ENCODE data around the gene XPO5.

XPO5 gene

DNA sequence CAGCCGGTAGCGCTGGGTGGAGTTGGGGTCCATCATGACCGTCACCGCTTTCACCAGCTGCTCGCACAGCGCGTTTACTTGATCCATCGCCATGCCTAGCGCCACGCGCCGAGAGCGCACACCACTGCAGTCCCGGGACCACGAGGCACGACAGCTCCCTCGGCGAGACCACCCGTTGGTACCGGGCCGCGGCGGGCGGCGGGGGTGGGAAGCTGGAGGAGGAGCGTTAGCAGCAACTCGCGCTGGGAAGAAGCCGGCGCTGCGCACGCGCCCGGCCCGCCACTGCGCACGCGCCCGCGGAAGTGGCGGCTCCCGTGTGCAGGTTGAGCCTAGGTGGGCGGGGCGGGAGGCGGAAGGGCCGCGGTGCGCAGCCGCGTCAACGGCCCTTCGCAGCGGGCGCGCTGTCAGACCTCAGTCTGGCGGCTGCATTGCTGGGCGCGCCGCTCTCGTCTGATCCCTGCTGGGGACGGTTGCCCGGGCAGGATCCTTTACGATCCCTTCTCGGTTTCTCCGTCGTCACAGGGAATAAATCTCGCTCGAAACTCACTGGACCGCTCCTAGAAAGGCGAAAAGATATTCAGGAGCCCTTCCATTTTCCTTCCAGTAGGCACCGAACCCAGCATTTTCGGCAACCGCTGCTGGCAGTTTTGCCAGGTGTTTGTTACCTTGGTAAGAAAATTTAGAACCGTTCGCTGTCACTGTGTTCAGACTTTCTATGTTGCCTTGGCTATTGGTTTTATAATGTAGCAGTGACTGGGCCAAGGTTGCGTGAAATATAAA, at the start of gene XPO5, which contains the start of gene POLH:
Gene XPO5, minus strand, starts transcription at position 267 of the 780 bp plus-strand sequence. Its CDS starts 174 bp downstream, at position 93.
Gene POLH, plus strand, starts transcription at position 414 of the 780 bp plus-strand sequence. CDS start 6,135 bp downstream, outside the sequence.
- Mint-ChIP-seq H3K27me3 (no peaks in the 10 kb centered on the region), H3K4me3 (peak within 1 kb of the TSS; percentile 98)

DNA sequence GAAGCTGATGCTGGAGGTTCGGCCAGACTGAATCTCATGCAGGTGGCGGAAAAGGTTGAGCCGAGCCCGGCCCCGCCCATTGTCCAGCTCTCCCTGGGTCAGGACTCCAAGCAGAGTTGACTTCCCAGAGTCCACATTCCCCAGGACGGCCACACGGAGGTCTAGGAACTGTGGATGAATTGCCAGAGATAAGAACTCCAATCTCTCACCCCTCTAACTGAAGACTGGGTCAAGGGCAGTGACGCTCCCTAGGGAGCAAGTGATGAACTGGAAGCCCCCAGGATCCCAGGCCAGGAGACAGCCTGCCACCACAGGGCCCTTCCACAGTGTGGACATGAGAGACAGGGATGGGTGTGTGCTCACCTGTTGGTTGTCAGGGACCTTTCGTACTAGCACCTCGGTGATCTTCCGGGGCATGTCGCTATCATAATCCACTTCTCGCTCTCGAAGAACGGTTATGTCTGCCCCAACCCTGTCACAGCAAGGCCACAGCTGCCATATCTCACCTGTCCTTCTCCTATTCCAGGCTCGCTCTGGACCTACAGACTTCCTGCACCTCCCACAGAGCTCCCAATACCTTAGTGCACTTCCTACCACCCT, 49.7 kb upstream of the XPO5 start:
- DNase-seq (ENCODE audit: low spot score in 2 of 2) (no peak), ATAC-seq (replicated peaks; ENCODE audit: extremely low read depth, poor library complexity, severe bottlenecking) (no peak)
- Mint-ChIP-seq H3K27me3 (no peaks in the 10 kb centered on the region), H3K4me1 (peaks cover 30% of the 10 kb centered on the region), H3K27ac (ENCODE audit: low read depth) (no peak overlapping the region), H3K36me3 (ENCODE audit: insufficient read depth) (peaks cover 25% of the 10 kb centered on the region), H3K4me3 (no peak overlapping the region), H3K9me3 (no peaks in the 10 kb centered on the region)

More for the DNA sequence above, at the start of gene XPO5, which contains the start of gene POLH:
- H3K4me1 Mint-ChIP-seq: peaks cover 28% of the 10 kb centered on the region
- DNase-seq (ENCODE audit: low spot score in 2 of 2) (peak; percentile 78 to 84), ATAC-seq (replicated peaks; ENCODE audit: extremely low read depth, poor library complexity, severe bottlenecking) (peak; percentile 94)
- peak within 1 kb of the TSS; percentile 91 for H3K27ac Mint-ChIP-seq (ENCODE audit: low read depth)
- peaks cover 27% of the 10 kb centered on the region for H3K36me3 Mint-ChIP-seq (ENCODE audit: insufficient read depth)
- no peaks in the 10 kb centered on the region for H3K9me3 Mint-ChIP-seq

DNA sequence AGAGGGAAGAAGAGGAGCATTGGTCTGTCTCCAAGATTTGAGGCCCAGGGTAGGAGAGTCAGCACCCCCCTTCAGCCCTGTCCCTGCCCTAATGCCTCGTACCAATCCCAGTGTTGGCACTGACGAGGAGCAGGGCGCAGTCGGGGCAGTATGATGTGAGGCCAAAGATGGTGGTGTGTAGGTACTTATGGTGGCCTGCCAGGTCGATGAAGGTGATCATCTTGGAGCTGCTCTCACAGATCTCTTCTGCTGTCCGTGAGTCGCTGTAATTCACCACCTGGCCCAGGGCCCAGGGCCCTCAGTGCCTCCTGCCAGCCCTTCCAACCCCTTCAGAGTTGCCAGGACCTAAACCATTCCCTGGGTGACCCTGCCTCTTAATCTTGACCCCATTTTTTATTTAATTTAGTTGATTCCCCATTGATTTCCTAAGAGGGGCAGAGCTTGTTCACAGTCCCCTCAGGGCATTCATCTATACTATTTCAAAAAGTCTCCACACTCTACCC, 49.0 kb upstream of the XPO5 start:
- peaks cover 25% of the 10 kb centered on the region for H3K36me3 Mint-ChIP-seq (ENCODE audit: insufficient read depth)
- H3K27ac Mint-ChIP-seq (ENCODE audit: low read depth): no peak overlapping the region

DNA sequence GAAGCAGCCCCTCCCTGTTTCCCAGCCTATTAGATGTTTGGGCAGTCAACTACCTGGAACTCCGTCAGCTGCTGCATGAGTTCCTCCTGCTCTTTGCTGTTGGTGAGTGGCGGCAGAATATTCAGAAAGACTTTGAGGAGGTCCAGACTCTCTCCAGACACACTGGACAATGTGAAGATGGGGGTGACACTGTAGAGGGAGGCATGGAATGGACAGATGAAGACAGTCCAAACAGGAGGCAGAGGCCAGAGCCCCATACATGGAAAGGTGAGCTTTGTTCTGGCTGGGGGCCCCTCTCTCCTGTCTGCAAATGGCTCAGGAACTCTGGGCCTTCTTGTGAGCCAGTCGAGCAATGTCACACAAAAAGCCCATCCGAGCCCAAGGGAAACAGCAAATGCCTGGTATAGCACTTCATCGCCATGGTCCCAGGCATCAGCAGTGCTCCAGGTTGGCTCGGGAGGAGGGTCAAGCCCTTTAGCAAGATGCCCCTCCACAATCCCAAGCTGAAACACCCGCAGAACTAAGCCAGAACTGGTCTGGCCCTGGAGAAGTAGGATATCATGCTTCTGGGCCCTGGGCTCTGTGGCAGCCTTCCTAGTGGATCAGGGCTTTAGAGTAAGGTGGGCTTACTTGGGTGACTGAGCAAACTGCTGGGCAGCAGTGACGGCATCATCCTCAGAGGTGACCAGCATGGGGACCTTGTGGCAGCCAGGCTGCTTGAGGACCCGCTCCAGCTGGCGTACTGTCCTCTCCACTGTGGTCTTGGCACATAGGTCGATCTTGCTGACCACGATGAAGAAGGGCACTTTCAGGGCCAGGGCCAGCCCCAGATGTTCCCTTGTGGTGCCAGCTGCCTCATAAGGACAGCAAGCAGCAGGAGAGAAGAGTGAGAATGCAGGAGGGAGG, 48.3 kb upstream of the XPO5 start:
- H3K27me3 Mint-ChIP-seq: no peaks in the 10 kb centered on the region
- no peak overlapping the region for H3K4me3 Mint-ChIP-seq
- H3K9me3 Mint-ChIP-seq: no peaks in the 10 kb centered on the region
- ATAC-seq (replicated peaks; ENCODE audit: extremely low read depth, poor library complexity, severe bottlenecking) (no peak), DNase-seq (ENCODE audit: low spot score in 2 of 2) (no peak)
- H3K4me1 Mint-ChIP-seq: peaks cover 25% of the 10 kb centered on the region
- H3K27ac Mint-ChIP-seq (ENCODE audit: low read depth): no peak overlapping the region
- H3K36me3 Mint-ChIP-seq (ENCODE audit: insufficient read depth): peaks cover 19% of the 10 kb centered on the region

More for the DNA sequence above, 49.0 kb upstream of the XPO5 start:
- ATAC-seq (replicated peaks; ENCODE audit: extremely low read depth, poor library complexity, severe bottlenecking) (no peak), DNase-seq (ENCODE audit: low spot score in 2 of 2) (no peak)
- no peaks in the 10 kb centered on the region for H3K27me3 Mint-ChIP-seq
- H3K4me1 Mint-ChIP-seq: peaks cover 30% of the 10 kb centered on the region
- no peak overlapping the region for H3K4me3 Mint-ChIP-seq
- no peaks in the 10 kb centered on the region for H3K9me3 Mint-ChIP-seq

DNA sequence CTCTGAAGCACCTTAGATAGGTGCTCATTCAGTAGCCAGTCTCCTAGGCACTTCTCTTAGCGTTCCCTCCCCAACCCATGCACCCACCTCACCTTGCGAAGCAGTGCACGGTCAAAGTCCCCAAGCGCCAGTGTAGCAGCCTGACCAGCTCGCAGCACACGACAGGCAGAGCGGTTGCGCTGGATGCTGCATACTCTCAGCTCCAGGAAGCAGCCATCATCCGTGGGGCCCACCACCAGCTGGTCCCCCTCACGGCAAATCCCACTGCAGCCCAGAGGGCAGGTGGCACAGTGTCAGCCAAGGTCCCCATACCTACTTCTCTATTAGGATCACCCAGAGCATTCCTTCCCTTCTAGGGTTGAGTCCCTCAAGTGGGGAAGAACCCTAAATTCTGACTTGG, 46.7 kb upstream of the XPO5 start:
- DNase-seq (ENCODE audit: low spot score in 2 of 2): no peak
- peak overlapping the region; percentile 3 for H3K4me3 Mint-ChIP-seq
- no peak for ATAC-seq (replicated peaks; ENCODE audit: extremely low read depth, poor library complexity, severe bottlenecking)
- H3K27me3 Mint-ChIP-seq: no peaks in the 10 kb centered on the region
- no peaks in the 10 kb centered on the region for H3K9me3 Mint-ChIP-seq
- H3K4me1 Mint-ChIP-seq: peaks cover 14% of the 10 kb centered on the region
- H3K36me3 Mint-ChIP-seq (ENCODE audit: insufficient read depth): peaks cover 20% of the 10 kb centered on the region
- no peak overlapping the region for H3K27ac Mint-ChIP-seq (ENCODE audit: low read depth)

DNA sequence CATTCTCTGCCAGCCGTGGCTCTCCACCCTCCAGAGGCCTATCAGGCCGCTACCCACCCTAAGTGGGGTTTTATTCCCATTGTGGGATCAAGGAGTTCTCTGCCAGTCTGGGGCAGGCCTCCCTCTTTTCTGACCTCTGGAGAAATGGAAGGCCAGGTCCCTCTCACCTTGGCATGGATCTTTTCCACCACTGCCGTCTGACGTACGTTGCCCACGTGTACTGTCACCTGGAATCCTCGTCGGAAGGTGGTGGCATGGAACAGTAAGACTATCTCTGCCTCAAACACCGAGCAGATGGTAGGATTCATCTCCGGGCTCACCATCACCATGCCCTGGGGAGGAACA, 46.0 kb upstream of the XPO5 start:
- H3K4me1 Mint-ChIP-seq: peaks cover 7% of the 10 kb centered on the region
- H3K27me3 Mint-ChIP-seq: no peaks in the 10 kb centered on the region
- peak overlapping the region; percentile 3 for H3K4me3 Mint-ChIP-seq
- no peak for DNase-seq (ENCODE audit: low spot score in 2 of 2)
- no peak overlapping the region for H3K27ac Mint-ChIP-seq (ENCODE audit: low read depth)
- H3K36me3 Mint-ChIP-seq (ENCODE audit: insufficient read depth): peaks cover 20% of the 10 kb centered on the region
- H3K9me3 Mint-ChIP-seq: no peaks in the 10 kb centered on the region
- ATAC-seq (replicated peaks; ENCODE audit: extremely low read depth, poor library complexity, severe bottlenecking): no peak

DNA sequence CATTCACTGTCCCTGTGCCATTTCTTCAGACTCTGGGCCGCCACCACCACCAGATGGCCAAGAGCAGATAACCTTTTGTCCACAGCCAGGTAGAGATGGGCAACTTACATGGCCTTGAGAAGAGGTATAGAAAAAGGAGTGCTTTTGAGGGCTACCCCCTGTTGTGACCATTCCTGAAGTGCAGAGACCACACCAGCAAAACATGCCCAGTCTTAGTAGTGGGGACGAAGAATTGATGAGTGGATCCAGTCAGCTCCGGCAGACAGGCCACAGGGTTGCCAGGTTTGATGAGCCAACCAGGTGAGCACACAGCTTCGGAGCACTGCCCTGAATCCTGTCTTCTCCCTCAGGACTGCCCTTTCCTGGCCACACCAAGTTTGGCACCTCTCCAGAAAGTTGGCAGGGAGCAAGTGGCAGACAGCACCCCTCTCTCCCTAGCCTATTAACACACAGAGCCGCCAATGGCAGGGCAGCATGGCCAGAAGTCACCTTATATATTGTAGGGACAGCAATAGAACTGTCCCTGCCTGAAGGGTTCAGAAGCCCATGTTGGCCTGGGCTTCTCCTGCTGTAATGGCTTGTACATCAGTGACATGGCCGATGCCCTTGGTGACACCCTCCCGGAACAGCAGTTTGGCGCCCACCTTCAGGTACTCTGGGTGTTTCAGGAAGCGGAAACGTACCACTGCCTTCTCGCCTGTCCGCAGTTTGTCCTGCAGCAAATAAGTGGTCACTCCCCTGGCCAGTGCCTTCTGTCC, 45.4 kb upstream of the XPO5 start:
- no peak overlapping the region for H3K27ac Mint-ChIP-seq (ENCODE audit: low read depth)
- no peaks in the 10 kb centered on the region for H3K9me3 Mint-ChIP-seq
- DNase-seq (ENCODE audit: low spot score in 2 of 2) (no peak), ATAC-seq (replicated peaks; ENCODE audit: extremely low read depth, poor library complexity, severe bottlenecking) (no peak)
- H3K36me3 Mint-ChIP-seq (ENCODE audit: insufficient read depth): peaks cover 18% of the 10 kb centered on the region
- H3K27me3 Mint-ChIP-seq: no peaks in the 10 kb centered on the region
- peaks cover 1% of the 10 kb centered on the region for H3K4me1 Mint-ChIP-seq
- no peak overlapping the region for H3K4me3 Mint-ChIP-seq

DNA sequence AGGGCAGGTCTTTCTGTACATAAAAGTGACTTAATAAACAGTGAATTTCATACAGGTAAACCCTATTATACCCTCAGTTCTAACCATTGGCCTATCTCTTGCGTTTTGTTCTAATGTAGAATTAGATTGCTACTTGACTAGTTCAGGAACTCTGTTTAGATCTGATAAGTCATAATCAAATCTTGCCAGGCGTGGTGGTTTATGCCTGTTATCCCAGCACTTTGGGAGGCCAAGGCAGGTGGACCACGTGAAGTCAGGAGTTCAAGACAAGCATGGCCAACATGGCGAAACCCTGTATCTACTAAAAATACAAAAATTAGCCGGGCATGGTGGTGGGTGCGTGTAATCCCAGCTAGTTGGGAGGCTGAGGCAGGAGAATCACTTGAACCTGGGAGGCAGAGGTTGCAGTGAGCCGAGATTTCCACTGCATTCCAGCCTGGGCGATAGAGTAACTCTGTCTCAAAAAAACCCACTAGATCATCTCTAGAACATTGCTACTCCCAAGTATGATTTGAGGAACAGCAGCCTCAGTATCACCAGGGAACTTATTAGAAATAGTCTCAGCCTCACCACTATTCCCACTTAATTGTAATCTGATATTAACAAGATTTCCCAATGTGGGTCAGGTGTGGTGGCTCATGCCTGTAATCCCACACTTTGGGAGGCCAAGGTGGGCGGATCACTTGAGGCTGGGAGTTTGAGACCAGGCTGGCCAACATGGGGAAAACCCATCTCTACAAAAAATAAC, 41.1 kb upstream of the XPO5 start:
- no peaks in the 10 kb centered on the region for H3K4me1 Mint-ChIP-seq
- H3K27ac Mint-ChIP-seq (ENCODE audit: low read depth): peak overlapping the region; percentile 19
- H3K27me3 Mint-ChIP-seq: no peaks in the 10 kb centered on the region
- no peak for DNase-seq (ENCODE audit: low spot score in 2 of 2)
- H3K4me3 Mint-ChIP-seq: no peak overlapping the region
- ATAC-seq (replicated peaks; ENCODE audit: extremely low read depth, poor library complexity, severe bottlenecking): no peak
- H3K36me3 Mint-ChIP-seq (ENCODE audit: insufficient read depth): peaks cover 15% of the 10 kb centered on the region
- no peaks in the 10 kb centered on the region for H3K9me3 Mint-ChIP-seq

DNA sequence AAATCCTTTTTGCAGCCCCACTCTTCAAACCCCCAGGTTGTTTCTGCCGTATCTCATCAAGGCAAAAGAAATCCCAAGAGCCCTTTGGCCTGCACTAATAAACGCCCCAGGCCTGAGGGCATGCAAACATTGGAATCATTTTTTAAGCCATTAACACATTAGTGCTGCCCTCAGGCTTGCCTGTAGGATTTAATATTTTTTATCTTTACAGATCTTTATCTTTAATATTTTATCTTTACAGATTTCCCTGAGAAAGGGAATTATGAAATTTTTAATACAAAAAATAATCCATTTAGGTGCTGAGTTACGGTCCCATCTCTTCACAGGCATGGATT, 38.5 kb upstream of the XPO5 start:
- ATAC-seq (replicated peaks; ENCODE audit: extremely low read depth, poor library complexity, severe bottlenecking) (no peak), DNase-seq (ENCODE audit: low spot score in 2 of 2) (no peak)
- Mint-ChIP-seq H3K27ac (ENCODE audit: low read depth) (no peak overlapping the region), H3K36me3 (ENCODE audit: insufficient read depth) (peaks cover 16% of the 10 kb centered on the region), H3K9me3 (no peaks in the 10 kb centered on the region), H3K27me3 (no peaks in the 10 kb centered on the region), H3K4me1 (no peaks in the 10 kb centered on the region), H3K4me3 (no peak overlapping the region)

DNA sequence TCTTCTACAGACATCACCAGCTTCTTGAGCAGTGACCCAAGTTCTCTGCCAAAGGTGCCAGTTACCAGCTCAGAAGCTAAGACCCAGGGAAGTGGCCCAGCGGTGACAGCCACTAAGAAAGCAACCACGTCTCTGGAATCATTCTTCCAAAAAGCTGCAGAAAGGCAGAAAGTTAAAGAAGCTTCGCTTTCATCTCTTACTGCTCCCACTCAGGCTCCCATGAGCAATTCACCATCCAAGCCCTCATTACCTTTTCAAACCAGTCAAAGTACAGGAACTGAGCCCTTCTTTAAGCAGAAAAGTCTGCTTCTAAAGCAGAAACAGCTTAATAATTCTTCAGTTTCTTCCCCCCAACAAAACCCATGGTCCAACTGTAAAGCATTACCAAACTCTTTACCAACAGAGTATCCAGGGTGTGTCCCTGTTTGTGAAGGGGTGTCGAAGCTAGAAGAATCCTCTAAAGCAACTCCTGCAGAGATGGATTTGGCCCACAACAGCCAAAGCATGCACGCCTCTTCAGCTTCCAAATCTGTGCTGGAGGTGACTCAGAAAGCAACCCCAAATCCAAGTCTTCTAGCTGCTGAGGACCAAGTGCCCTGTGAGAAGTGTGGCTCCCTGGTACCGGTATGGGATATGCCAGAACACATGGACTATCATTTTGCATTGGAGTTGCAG, 38.0 kb upstream of the XPO5 start:
- H3K9me3 Mint-ChIP-seq: no peaks in the 10 kb centered on the region
- no peak for DNase-seq (ENCODE audit: low spot score in 2 of 2)
- H3K27me3 Mint-ChIP-seq: no peaks in the 10 kb centered on the region
- H3K36me3 Mint-ChIP-seq (ENCODE audit: insufficient read depth): peaks cover 17% of the 10 kb centered on the region
- H3K4me3 Mint-ChIP-seq: no peak overlapping the region
- H3K27ac Mint-ChIP-seq (ENCODE audit: low read depth): peak overlapping the region; percentile 56
- H3K4me1 Mint-ChIP-seq: no peaks in the 10 kb centered on the region
- no peak for ATAC-seq (replicated peaks; ENCODE audit: extremely low read depth, poor library complexity, severe bottlenecking)

DNA sequence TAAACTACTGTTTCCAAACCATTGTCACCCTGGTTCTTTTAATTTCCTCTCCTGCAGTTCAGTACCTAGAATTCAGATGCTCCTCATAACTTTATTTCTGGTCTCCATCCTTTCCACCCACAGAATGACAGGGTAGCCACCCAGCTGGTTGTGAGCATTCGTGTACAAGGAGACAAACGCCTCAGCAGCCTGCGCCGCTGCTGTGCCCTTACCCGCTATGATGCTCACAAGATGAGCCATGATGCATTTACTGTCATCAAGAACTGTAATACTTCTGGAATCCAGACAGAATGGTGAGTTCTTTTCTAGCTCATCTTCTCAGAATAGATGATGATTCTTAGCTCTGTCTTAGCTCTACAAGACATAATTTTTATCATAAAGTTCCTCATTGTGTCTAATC, 34.6 kb upstream of the XPO5 start:
- Mint-ChIP-seq H3K27me3 (no peaks in the 10 kb centered on the region), H3K36me3 (ENCODE audit: insufficient read depth) (peaks cover 28% of the 10 kb centered on the region), H3K9me3 (no peaks in the 10 kb centered on the region), H3K27ac (ENCODE audit: low read depth) (peak overlapping the region; percentile 65), H3K4me3 (no peak overlapping the region), H3K4me1 (peaks cover 5% of the 10 kb centered on the region)
- DNase-seq (ENCODE audit: low spot score in 2 of 2) (no peak), ATAC-seq (replicated peaks; ENCODE audit: extremely low read depth, poor library complexity, severe bottlenecking) (no peak)
